ENCODE measurements around the gene TAF11L14.

TAF11L14 gene

DNA sequence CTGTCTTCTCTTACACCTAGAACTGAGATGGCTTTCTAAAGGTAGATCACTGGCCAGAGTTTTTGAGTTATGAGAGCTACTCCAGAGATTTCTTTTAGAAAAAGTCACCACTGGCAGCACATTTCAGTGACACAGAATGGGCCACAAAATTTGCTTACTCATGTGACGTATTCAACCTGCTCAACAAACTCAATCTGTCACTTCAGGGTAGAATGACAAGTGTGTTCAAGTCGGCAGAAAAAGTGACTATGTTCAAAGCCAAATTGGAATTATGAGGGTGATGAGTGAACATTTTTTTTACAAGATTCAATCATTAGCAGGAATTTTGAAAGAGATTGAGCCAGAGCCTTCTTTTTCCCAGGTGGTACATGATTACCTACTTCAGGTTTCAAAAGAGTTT lies 46.5 kb downstream of the TAF11L14 start:
- DNase-seq: no peak

Data from DMS 273 treated with DMSO at 0.1 percent for 48 hours (cell line).